Omental fat pad (tissue), 4 donors: ENCODE data around the gene CNGA2. TPM values are rescaled to one million over a fixed set of nuclear protein-coding genes. Genes with fewer than 3 reads are reported as not detected.

Experiments
- ATAC-seq: fragments of 150-250 bp; one replicate; pipeline ENCODE4 v1.9.1; 2016; ENCODE audit warnings: mild to moderate bottlenecking, moderate library complexity; ENCODE audit not compliant: low FRiP score
- DNase-seq: peaks from one replicate; pipeline ENCODE4 v3.0.0-alpha.2; 2019; ENCODE audit warnings: low spot score
- CTCF ChIP-seq, 3 donors: fragments of 450-650 bp; IDR thresholded peaks; one replicate each; pipeline ENCODE4 v1.5.1; 2016 to 2017; ENCODE audit warnings: antibody characterized with exemption in 3 of 3, mild to moderate bottlenecking in 3 of 3, moderate library complexity in 2 of 3
- total RNA-seq, 4 donors: library from RNA; depleted of rRNA; stranded (reverse); fragments of >200 nt; gene quantifications; one replicate each; pipeline ENCODE4 v1.1.0, GENCODE V29; 2016

The CNGA2 gene
- total RNA-seq, 4 donors from 2014 or later = not detected

DNA sequence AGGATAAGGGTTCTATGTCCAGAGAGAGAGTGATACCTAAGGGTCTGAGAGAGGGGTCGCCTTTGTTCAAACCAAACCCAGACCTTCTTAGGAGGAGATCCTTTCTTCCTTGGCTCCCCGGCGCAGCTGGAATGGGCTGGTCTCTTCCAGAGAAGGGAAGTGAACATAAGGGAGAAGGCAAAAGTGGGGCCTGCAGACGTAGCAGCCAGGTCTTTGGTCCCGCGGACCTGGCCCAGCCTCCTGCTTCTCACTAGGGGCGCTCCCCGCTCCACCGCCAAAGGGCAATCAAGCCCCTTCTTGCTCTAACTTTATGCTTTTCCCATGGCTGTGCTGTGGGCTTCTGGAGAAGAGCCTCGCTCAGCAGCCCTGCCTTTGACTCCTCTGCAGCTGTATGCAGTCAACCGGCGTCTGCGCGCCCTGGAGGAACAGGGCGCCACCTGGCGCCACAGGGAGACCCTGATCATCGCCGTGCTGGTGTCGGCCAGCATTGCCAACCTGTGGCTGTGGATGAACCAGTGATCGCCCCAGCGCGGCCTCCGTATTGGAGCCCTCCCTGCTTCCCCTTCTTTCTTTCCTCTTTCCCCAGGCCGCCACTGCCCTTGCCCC lies 12.2 kb upstream of the CNGA2 start:
- TF ChIP-seq CTCF (IDR thresholded peaks at IDR 0.05) = no peak
- no peak for ATAC-seq
- DNase-seq = no peak

- TF ChIP-seq CTCF (IDR thresholded peaks at IDR 0.05) = no peak
- DNase-seq (no peak), ATAC-seq (no peak)
Observed at GRCh38 chrX:151723156-151723760, 11.3 kb upstream of the CNGA2 start.

DNA sequence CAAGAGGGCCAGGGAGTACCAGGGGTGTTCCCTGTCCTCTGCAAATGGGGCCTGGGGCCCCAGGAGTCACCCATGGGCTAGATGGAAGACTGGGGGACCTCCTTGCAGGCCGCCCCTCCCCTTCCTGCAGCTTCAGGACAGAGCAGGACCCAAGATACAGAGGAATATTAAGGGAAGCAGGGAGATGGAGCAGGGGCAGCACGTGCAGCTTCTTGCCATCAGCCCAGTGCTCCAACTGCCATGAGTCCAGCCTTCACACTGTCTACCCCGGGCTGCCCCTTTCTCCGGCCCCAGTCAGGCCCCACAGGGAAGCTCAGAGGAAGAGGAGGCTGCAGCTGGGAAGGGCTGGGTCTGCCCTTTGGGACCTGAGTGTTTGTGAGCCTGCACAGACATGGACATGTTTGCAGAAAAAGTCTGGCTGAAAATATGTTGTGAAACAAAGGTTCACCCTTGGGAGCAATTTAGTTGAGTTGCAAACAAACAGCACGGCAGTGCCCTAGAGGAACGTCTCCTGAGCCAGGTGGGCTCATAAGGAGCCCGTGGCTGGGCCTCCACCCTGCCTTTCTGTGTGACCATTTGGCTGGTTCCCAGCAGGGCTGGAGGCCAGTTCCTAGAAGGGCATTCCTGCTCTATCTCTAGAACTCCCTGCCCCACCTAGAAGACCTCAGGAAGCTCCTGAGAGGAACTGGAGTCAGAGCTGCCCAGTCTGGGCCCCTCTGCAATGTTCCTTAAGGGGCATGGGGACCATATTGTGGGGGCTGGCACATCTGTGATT lies 9.8 kb upstream of the CNGA2 start:
- DNase-seq = no peak
- ATAC-seq = no peak
- TF ChIP-seq CTCF (IDR thresholded peaks at IDR 0.05) = no peak

- DNase-seq = no peak
Observed at GRCh38 chrX:151725338-151725614, 9.3 kb upstream of the CNGA2 start.

GRCh38 chrX:151726751-151727150 lies 7.8 kb upstream of the CNGA2 start:
- ATAC-seq (no peak), DNase-seq (no peak)
- no peak for TF ChIP-seq CTCF (IDR thresholded peaks at IDR 0.05)

More at GRCh38 chrX:151725338-151725614, 9.3 kb upstream of the CNGA2 start:
- TF ChIP-seq CTCF (IDR thresholded peaks at IDR 0.05) = no peak
- no peak for ATAC-seq

DNA sequence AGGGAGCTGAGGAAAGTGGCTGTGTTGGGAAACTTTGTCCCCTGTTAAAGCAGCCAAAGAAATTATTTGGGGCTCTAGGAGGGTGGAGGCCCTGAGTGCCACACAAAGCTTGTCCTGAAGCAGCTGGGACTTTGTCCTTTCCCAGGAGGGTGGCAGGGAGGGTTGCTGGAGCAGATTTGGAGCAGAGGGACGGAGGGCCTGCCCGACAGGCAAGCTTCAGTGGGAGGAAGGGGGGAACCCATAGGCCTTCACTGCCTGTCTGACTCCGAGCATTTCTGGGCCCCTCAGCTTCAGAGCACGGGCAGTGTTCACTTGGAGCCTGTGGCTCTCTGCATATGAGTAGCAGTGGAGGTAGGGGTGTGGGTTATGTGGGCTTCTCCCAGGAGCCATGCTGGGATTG lies 7.2 kb upstream of the CNGA2 start:
- no peak for TF ChIP-seq CTCF (IDR thresholded peaks at IDR 0.05)
- DNase-seq (no peak), ATAC-seq (no peak)
